ENCODE measurements around the gene ABCB4.

The ABCB4 gene

DNA sequence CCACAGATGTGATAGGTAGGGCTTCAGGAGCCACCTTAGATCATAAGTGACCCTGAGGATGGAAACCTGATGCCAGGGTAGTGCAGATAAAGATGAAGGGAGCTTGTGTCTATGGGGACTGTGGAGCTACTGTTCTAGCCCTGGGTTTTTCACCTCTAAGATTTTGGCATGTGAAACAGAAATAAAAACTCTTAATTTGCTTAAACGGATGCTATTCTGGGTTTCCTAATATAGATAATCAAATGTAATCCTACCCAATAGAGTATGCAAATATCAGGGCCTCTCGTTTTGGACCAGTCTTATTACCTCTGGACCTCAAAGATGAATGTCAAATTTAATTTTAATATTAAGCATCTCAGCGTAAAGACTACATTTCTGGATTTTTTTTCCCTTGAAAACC is 49.3 kb downstream of the ABCB4 start:
- Histone ChIP-seq H3K4me3 (ENCODE audit: low read depth, low read length) (no peak overlapping the region), H2AFZ (ENCODE audit: low read length, unreplicated experiment) (no peak overlapping the region), H3K4me1 (ENCODE audit: control insufficient read depth, insufficient read depth, low read length, unreplicated experiment) (no peaks in the 10 kb centered on the region), H3K79me2 (ENCODE audit: control insufficient read depth, insufficient read depth, low read length, unreplicated experiment) (no peaks in the 10 kb centered on the region), H3K36me3 (ENCODE audit: insufficient read depth, low read length) (no peaks in the 10 kb centered on the region), H3K27me3 (ENCODE audit: insufficient read depth, low read length) (peaks cover 64% of the 10 kb centered on the region), H3K27ac (ENCODE audit: low read depth, low read length) (no peak overlapping the region)

DNA sequence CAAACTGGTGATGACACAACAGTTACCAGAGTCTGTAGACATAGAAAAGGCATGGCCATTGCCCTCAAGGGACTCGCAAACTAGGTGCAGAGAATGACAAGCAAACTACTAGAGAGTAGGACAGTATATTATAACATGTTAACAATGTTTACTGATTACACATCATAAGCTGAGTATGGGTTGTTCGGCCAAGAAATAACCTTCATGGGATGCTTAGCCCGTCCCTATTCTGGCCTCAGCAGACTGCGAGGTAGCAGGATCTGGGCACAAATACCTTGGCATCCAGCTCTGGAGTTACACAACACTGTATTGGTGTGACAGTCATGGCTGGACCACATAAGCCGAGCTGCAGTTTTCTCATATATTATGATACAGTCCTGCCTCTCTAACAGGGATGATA is 51.4 kb downstream of the ABCB4 start:
- peaks cover 72% of the 10 kb centered on the region for H3K27me3 ChIP-seq (ENCODE audit: insufficient read depth, low read length)
- H3K27ac ChIP-seq (ENCODE audit: low read depth, low read length): no peak overlapping the region
- H2AFZ ChIP-seq (ENCODE audit: low read length, unreplicated experiment): no peak overlapping the region

GRCh38 chr7:87420173-87420572 is 55.3 kb downstream of the ABCB4 start:
- H3K4me1 ChIP-seq (ENCODE audit: control insufficient read depth, insufficient read depth, low read length, unreplicated experiment): no peaks in the 10 kb centered on the region
- no peaks in the 10 kb centered on the region for H3K79me2 ChIP-seq (ENCODE audit: control insufficient read depth, insufficient read depth, low read length, unreplicated experiment)
- H3K27me3 ChIP-seq (ENCODE audit: insufficient read depth, low read length): peaks cover 70% of the 10 kb centered on the region
- no peaks in the 10 kb centered on the region for H3K36me3 ChIP-seq (ENCODE audit: insufficient read depth, low read length)
- H3K4me3 ChIP-seq (ENCODE audit: low read depth, low read length): no peak overlapping the region
- no peak overlapping the region for H3K27ac ChIP-seq (ENCODE audit: low read depth, low read length)
- no peak overlapping the region for H2AFZ ChIP-seq (ENCODE audit: low read length, unreplicated experiment)

More for the DNA sequence above, 51.4 kb downstream of the ABCB4 start:
- H3K4me3 ChIP-seq (ENCODE audit: low read depth, low read length): no peak overlapping the region
- no peaks in the 10 kb centered on the region for H3K36me3 ChIP-seq (ENCODE audit: insufficient read depth, low read length)
- H3K79me2 ChIP-seq (ENCODE audit: control insufficient read depth, insufficient read depth, low read length, unreplicated experiment): no peaks in the 10 kb centered on the region
- no peaks in the 10 kb centered on the region for H3K4me1 ChIP-seq (ENCODE audit: control insufficient read depth, insufficient read depth, low read length, unreplicated experiment)

DNA sequence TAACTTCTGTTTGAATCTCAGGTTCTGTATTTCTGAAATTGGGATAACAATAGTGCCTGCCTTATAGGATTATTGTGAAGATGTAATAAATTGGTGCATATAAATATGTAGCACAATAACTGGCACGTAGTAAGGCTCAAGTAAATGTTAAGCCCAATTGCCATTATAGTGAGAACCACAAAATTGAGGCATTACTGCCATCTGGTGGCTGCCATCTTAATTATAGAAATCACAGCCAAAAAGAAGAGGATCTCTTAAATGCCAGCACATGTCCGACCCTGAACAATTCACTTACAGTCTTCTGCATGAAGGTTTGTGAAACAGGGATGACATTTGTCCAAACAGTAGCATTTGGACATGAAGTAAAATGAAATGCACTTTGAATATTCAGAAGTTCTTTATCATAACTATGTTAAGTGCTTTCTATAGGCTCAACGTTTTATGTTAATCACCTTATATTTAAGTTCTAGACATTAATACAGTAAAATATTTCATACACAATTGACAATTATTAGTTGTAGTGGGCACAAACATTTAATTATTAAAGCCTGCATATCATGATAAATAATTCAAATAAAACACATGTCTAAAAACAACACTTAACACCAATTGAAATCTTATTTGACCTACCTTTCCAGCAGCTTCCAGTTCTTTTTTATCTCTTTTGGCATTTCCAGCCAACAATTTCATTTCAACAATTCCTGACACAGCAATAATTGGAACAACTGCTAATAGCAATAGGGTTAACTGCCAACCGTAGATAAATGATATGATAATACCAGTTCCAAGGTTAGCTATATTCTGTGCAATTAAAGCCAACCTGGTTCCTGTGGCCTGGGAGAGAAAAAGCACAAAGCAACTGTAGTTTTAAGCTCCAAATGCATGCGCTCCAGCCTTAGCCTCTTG is 58.5 kb downstream of the ABCB4 start:
- no peaks in the 10 kb centered on the region for H3K79me2 ChIP-seq (ENCODE audit: control insufficient read depth, insufficient read depth, low read length, unreplicated experiment)
- no peak overlapping the region for H3K4me3 ChIP-seq (ENCODE audit: low read depth, low read length)
- H3K36me3 ChIP-seq (ENCODE audit: insufficient read depth, low read length): no peaks in the 10 kb centered on the region
- no peak overlapping the region for H3K27ac ChIP-seq (ENCODE audit: low read depth, low read length)
- no peak overlapping the region for H2AFZ ChIP-seq (ENCODE audit: low read length, unreplicated experiment)
- peaks cover 39% of the 10 kb centered on the region for H3K27me3 ChIP-seq (ENCODE audit: insufficient read depth, low read length)
- peaks cover 9% of the 10 kb centered on the region for H3K4me1 ChIP-seq (ENCODE audit: control insufficient read depth, insufficient read depth, low read length, unreplicated experiment)

GRCh38 chr7:87414794-87415188 is 60.7 kb downstream of the ABCB4 start:
- Histone ChIP-seq H2AFZ (ENCODE audit: low read length, unreplicated experiment) (no peak overlapping the region), H3K27ac (ENCODE audit: low read depth, low read length) (no peak overlapping the region), H3K27me3 (ENCODE audit: insufficient read depth, low read length) (peaks cover 27% of the 10 kb centered on the region), H3K4me1 (ENCODE audit: control insufficient read depth, insufficient read depth, low read length, unreplicated experiment) (peaks cover 9% of the 10 kb centered on the region), H3K79me2 (ENCODE audit: control insufficient read depth, insufficient read depth, low read length, unreplicated experiment) (no peaks in the 10 kb centered on the region), H3K36me3 (ENCODE audit: insufficient read depth, low read length) (no peaks in the 10 kb centered on the region), H3K4me3 (ENCODE audit: low read depth, low read length) (no peak overlapping the region)

- Histone ChIP-seq H3K36me3 (ENCODE audit: insufficient read depth, low read length) (no peaks in the 10 kb centered on the region), H3K27ac (ENCODE audit: low read depth, low read length) (no peak overlapping the region), H2AFZ (ENCODE audit: low read length, unreplicated experiment) (no peak overlapping the region), H3K4me1 (ENCODE audit: control insufficient read depth, insufficient read depth, low read length, unreplicated experiment) (peaks cover 9% of the 10 kb centered on the region), H3K27me3 (ENCODE audit: insufficient read depth, low read length) (peaks cover 24% of the 10 kb centered on the region), H3K79me2 (ENCODE audit: control insufficient read depth, insufficient read depth, low read length, unreplicated experiment) (no peaks in the 10 kb centered on the region), H3K4me3 (ENCODE audit: low read depth, low read length) (no peak overlapping the region)
Observed at GRCh38 chr7:87413951-87414793, 61.3 kb downstream of the ABCB4 start.

DNA sequence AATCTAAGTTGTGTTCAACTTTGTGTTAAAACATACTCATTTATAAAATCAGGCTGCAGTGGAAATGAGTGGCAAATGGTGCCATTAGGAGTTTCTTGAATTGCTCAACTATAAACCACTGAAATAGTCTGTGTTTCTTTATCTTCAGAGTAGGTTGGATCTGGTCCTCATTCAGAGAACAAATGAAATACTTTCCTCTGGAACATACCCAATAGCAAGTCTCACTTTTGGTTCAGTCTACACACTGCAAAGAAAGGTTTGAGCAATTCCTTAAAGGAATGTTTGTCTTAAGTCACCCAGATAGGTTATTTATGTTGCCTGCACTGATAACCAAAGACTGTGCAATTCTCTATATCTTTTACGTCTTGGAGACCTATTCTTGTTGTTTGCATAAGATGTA is 62.5 kb downstream of the ABCB4 start:
- Histone ChIP-seq H3K4me3 (ENCODE audit: low read depth, low read length) (no peak overlapping the region), H3K36me3 (ENCODE audit: insufficient read depth, low read length) (no peaks in the 10 kb centered on the region), H2AFZ (ENCODE audit: low read length, unreplicated experiment) (no peak overlapping the region), H3K4me1 (ENCODE audit: control insufficient read depth, insufficient read depth, low read length, unreplicated experiment) (peaks cover 9% of the 10 kb centered on the region), H3K27ac (ENCODE audit: low read depth, low read length) (no peak overlapping the region), H3K27me3 (ENCODE audit: insufficient read depth, low read length) (peaks cover 13% of the 10 kb centered on the region), H3K79me2 (ENCODE audit: control insufficient read depth, insufficient read depth, low read length, unreplicated experiment) (no peaks in the 10 kb centered on the region)

DNA sequence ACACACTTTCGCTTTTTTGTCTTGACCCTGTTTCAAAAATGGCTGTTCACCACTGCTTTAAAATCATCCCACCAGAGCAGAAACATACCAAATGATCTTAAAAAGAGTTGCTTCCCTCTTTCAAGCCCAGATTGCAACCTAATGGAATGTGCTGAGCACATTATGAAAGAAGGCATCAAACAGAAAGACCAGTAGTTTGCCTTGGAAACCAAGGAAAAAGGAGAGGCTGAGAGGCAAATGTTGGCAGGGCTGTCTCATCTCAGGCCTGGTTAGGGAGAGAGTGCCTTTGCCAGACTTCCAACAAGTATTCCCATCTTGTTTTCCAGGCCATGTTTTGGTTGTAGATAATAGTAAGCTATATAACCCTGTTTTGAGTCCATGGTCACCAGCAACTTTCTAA is 64.3 kb downstream of the ABCB4 start:
- H3K4me1 ChIP-seq (ENCODE audit: control insufficient read depth, insufficient read depth, low read length, unreplicated experiment): peaks cover 9% of the 10 kb centered on the region
- H3K27me3 ChIP-seq (ENCODE audit: insufficient read depth, low read length): no peaks in the 10 kb centered on the region
- no peak overlapping the region for H3K4me3 ChIP-seq (ENCODE audit: low read depth, low read length)
- no peak overlapping the region for H2AFZ ChIP-seq (ENCODE audit: low read length, unreplicated experiment)
- no peaks in the 10 kb centered on the region for H3K79me2 ChIP-seq (ENCODE audit: control insufficient read depth, insufficient read depth, low read length, unreplicated experiment)
- no peak overlapping the region for H3K27ac ChIP-seq (ENCODE audit: low read depth, low read length)
- no peaks in the 10 kb centered on the region for H3K36me3 ChIP-seq (ENCODE audit: insufficient read depth, low read length)

- Histone ChIP-seq H2AFZ (ENCODE audit: low read length, unreplicated experiment) (no peak overlapping the region), H3K4me3 (ENCODE audit: low read depth, low read length) (no peak overlapping the region), H3K4me1 (ENCODE audit: control insufficient read depth, insufficient read depth, low read length, unreplicated experiment) (no peaks in the 10 kb centered on the region), H3K36me3 (ENCODE audit: insufficient read depth, low read length) (no peaks in the 10 kb centered on the region), H3K27me3 (ENCODE audit: insufficient read depth, low read length) (no peaks in the 10 kb centered on the region), H3K79me2 (ENCODE audit: control insufficient read depth, insufficient read depth, low read length, unreplicated experiment) (no peaks in the 10 kb centered on the region), H3K27ac (ENCODE audit: low read depth, low read length) (no peak overlapping the region)
Observed at GRCh38 chr7:87404674-87405073, 70.8 kb downstream of the ABCB4 start.

- Histone ChIP-seq H3K4me1 (ENCODE audit: control insufficient read depth, insufficient read depth, low read length, unreplicated experiment) (peaks cover 13% of the 10 kb centered on the region), H2AFZ (ENCODE audit: low read length, unreplicated experiment) (no peak overlapping the region), H3K4me3 (ENCODE audit: low read depth, low read length) (no peak overlapping the region), H3K27ac (ENCODE audit: low read depth, low read length) (no peak overlapping the region), H3K79me2 (ENCODE audit: control insufficient read depth, insufficient read depth, low read length, unreplicated experiment) (no peaks in the 10 kb centered on the region), H3K36me3 (ENCODE audit: insufficient read depth, low read length) (0 out of 2 replicates have a peak, but pooled peaks cover 3% of the 10 kb centered on the region), H3K27me3 (ENCODE audit: insufficient read depth, low read length) (no peaks in the 10 kb centered on the region)
Observed at GRCh38 chr7:87398446-87398845, 77.0 kb downstream of the ABCB4 start.
